Caco-2 (cell line): ENCODE measurements around the gene CFAP161. TPM values are rescaled to one million over a fixed set of nuclear protein-coding genes. Genes with fewer than 3 reads are reported as not detected.

Source experiments
- BruUV-seq: library from RNA; stranded (reverse); fragments of 400-500 nt; replicated peaks from 2 replicates; lab custom pipeline; 2021; lab: Mats Ljungman, UMichigan
- CTCF ChIA-PET: fragments of 300-600 bp; sonication (Branson Sonifier 250); formaldehyde crosslinking; loops from one replicate; lab custom pipeline; 2022; ENCODE audit warnings: antibody characterized with exemption; lab: Charles Lee
- POLR2A ChIA-PET: fragments of 300-600 bp; sonication (Branson Sonifier 250); formaldehyde crosslinking; loops from one replicate; lab custom pipeline; 2022; ENCODE audit warnings: antibody characterized with exemption; lab: Charles Lee
- DNase-seq, 2 experiments: peaks; one replicate each; pipeline versions ENCODE4 v3.0.0 to v3.0.0-alpha.2; 2020 to 2022
- H3K27me3 ChIP-seq: replicated peaks from 2 replicates; pipeline ENCODE4 v1.6.0; 2011; ENCODE audit warnings: low read length; ENCODE audit not compliant: control insufficient read depth, insufficient read depth
- H3K36me3 ChIP-seq: 2 replicates; pipeline ENCODE4 v1.5.1; 2011; ENCODE audit warnings: low read length; ENCODE audit not compliant: control insufficient read depth, insufficient read depth
- H3K4me1 ChIP-seq: fragments of 250-450 bp; sonication (Bioruptor Pico); 2 replicates; pipeline ENCODE4 v1.5.1; 2020; ENCODE audit warnings: mild to moderate bottlenecking
- H3K4me3 ChIP-seq: 2 replicates; pipeline ENCODE4 v1.5.1; 2011; ENCODE audit warnings: low read depth, mild to moderate bottlenecking, control low read depth, low read length
- H3K9me3 ChIP-seq: fragments of 250-450 bp; sonication (Bioruptor Pico); 2 replicates; pipeline ENCODE4 v1.5.1; 2020; ENCODE audit warnings: mild to moderate bottlenecking, moderate library complexity
- H3K27ac Mint-ChIP-seq: one replicate; pipeline ENCODE4 v1.8.0; 2022; ENCODE audit warnings: mixed read lengths; ENCODE audit not compliant: unreplicated experiment
- H3K27me3 Mint-ChIP-seq: one replicate; pipeline ENCODE4 v1.8.0; 2022; ENCODE audit warnings: mixed read lengths; ENCODE audit not compliant: insufficient read depth, unreplicated experiment
- H3K36me3 Mint-ChIP-seq: one replicate; pipeline ENCODE4 v1.8.0; 2022; ENCODE audit warnings: mild to moderate bottlenecking, mixed read lengths; ENCODE audit not compliant: insufficient read depth, unreplicated experiment
- H3K4me1 Mint-ChIP-seq: one replicate; pipeline ENCODE4 v1.8.0; 2022; ENCODE audit warnings: low read depth, mixed read lengths; ENCODE audit not compliant: unreplicated experiment
- H3K4me3 Mint-ChIP-seq: one replicate; pipeline ENCODE4 v1.8.0; 2022; ENCODE audit warnings: mild to moderate bottlenecking, moderate library complexity, mixed read lengths; ENCODE audit not compliant: unreplicated experiment
- H3K9me3 Mint-ChIP-seq: one replicate; pipeline ENCODE4 v1.8.0; 2022; ENCODE audit warnings: mixed read lengths; ENCODE audit not compliant: unreplicated experiment
- intact Hi-C: fragments of 100-400 bp; cut with micrococcal nuclease; formaldehyde crosslinking; loops from one replicate; pipeline ENCODE4 v1.10.0; 2022; ENCODE audit not compliant: unreplicated experiment
- total RNA-seq: library from RNA; stranded (reverse); gene quantifications from 2 replicates; pipeline ENCODE4 v1.2.3, GENCODE V29; 2022
- TF ChIP-seq, protein P1 (sequence below), 2 experiments: fragments of 200-600 bp in 1 of 2; IDR thresholded peaks; 1 replicate in 1 of 2; 2 replicates in 1 of 2; pipeline versions ENCODE4 v1.5.1 to v1.8.0; 2011 to 2022; ENCODE audit warnings: antibody characterized with exemption in 1 of 2, control low read depth in 1 of 2, inconsistent platforms in 1 of 2, low read depth in 1 of 2, low read length in 1 of 2, mild to moderate bottlenecking in 1 of 2, moderate library complexity in 1 of 2; ENCODE audit not compliant: insufficient read depth in 1 of 2, severe bottlenecking in 1 of 2, unreplicated experiment in 1 of 2

CFAP161 gene
- total RNA-seq, 1 experiment from 2014 or later: not detected

DNA sequence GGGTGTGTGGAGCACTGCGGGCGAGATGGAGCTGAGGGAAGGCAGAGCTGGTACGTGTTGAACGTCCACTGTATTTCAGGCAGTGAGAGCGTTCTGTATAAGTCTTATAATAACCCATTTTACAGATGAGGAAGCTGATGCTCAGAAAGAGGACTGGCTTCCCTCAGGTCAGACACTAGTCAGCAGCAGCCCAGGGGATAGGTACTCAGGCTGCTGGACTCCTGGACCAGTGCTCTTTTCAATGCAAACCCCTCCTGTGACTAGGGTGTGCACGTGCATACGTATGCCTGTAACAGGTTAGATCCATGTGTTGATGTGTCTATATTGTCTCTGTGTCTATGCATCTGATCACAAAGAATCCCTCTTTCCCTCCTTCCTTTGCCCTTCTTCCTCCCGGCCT is 54.3 kb downstream of the CFAP161 start:
- H3K27ac Mint-ChIP-seq: no peak overlapping the region
- BruUV-seq: no TSS peak
- no peaks in the 10 kb centered on the region for H3K4me1 Mint-ChIP-seq
- no peaks in the 10 kb centered on the region for H3K27me3 ChIP-seq
- no peaks in the 10 kb centered on the region for H3K4me1 ChIP-seq
- TF ChIP-seq, protein P1, sequence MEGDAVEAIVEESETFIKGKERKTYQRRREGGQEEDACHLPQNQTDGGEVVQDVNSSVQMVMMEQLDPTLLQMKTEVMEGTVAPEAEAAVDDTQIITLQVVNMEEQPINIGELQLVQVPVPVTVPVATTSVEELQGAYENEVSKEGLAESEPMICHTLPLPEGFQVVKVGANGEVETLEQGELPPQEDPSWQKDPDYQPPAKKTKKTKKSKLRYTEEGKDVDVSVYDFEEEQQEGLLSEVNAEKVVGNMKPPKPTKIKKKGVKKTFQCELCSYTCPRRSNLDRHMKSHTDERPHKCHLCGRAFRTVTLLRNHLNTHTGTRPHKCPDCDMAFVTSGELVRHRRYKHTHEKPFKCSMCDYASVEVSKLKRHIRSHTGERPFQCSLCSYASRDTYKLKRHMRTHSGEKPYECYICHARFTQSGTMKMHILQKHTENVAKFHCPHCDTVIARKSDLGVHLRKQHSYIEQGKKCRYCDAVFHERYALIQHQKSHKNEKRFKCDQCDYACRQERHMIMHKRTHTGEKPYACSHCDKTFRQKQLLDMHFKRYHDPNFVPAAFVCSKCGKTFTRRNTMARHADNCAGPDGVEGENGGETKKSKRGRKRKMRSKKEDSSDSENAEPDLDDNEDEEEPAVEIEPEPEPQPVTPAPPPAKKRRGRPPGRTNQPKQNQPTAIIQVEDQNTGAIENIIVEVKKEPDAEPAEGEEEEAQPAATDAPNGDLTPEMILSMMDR (IDR thresholded peaks at IDR 0.05; ENCODE audit: insufficient read depth in 1 of 2, low read depth in 1 of 2, low read length in 1 of 2, severe bottlenecking in 1 of 2, unreplicated experiment in 1 of 2): no peak
- no peaks in the 10 kb centered on the region for H3K9me3 Mint-ChIP-seq
- H3K36me3 Mint-ChIP-seq: no peaks in the 10 kb centered on the region
- ChIA-PET POLR2A (no interaction called here), CTCF (interaction anchor here (0.7 kb wide), 1 partner anchor 147 kb away, joined by 5 read pairs; no protein-coding TSS in a partner anchor)
- no peak overlapping the region for H3K4me3 Mint-ChIP-seq
- no peaks in the 10 kb centered on the region for H3K9me3 ChIP-seq
- no peak overlapping the region for H3K4me3 ChIP-seq
- intact Hi-C loops: no loop called here
- H3K27me3 Mint-ChIP-seq: peaks cover 23% of the 10 kb centered on the region
- DNase-seq: no peak
- H3K36me3 ChIP-seq: no peaks in the 10 kb centered on the region

DNA sequence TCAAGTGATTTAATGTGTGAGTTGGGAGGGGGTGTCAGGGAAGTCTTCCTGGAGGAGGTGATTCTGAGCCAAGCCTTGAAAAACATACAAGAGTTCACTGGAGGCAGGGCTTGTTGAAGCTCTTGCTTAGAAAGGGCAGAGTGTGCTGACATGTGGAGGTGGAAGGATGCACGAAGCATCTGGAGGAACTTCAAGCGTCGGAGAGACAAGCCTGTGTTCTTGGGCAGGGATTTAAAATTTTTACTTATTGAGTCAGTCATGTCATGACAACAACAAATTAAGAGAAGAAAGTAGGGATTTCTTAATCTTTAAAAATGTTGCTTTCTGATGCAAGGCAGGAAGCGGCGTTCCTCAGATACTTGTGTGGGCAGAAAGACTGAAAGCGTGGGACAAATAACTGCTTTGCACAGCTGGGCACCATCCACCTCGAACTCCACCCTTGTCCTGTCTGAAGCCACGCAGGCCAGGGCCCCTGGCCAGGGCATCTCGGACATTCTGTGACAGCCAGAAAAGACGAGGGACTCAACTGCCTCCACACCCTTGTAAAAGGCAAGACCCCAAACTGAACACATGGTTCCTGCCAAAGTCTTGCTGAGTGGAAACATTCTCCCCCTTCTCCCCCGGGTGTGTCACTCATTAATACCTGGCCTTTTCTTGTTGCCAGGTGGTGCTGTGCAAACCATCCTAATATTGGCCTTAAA is 55.7 kb downstream of the CFAP161 start:
- Mint-ChIP-seq H3K27ac (no peak overlapping the region), H3K27me3 (peaks cover 22% of the 10 kb centered on the region), H3K9me3 (no peaks in the 10 kb centered on the region), H3K36me3 (no peaks in the 10 kb centered on the region), H3K4me3 (no peak overlapping the region), H3K4me1 (no peaks in the 10 kb centered on the region)
- H3K9me3 ChIP-seq: no peaks in the 10 kb centered on the region
- H3K4me1 ChIP-seq: no peaks in the 10 kb centered on the region
- POLR2A ChIA-PET: no interaction called here
- no peak for DNase-seq
- CTCF ChIA-PET: interaction anchor here (0.7 kb wide), 1 partner anchor 19 kb away, joined by 3 read pairs; no protein-coding TSS in a partner anchor
- H3K4me3 ChIP-seq: no peak overlapping the region
- H3K36me3 ChIP-seq: no peaks in the 10 kb centered on the region
- no peaks in the 10 kb centered on the region for H3K27me3 ChIP-seq
- TF ChIP-seq, protein P1 (IDR thresholded peaks at IDR 0.05; ENCODE audit: insufficient read depth in 1 of 2, low read depth in 1 of 2, low read length in 1 of 2, severe bottlenecking in 1 of 2, unreplicated experiment in 1 of 2): no peak
- intact Hi-C loops: no loop called here
- no TSS peak for BruUV-seq

DNA sequence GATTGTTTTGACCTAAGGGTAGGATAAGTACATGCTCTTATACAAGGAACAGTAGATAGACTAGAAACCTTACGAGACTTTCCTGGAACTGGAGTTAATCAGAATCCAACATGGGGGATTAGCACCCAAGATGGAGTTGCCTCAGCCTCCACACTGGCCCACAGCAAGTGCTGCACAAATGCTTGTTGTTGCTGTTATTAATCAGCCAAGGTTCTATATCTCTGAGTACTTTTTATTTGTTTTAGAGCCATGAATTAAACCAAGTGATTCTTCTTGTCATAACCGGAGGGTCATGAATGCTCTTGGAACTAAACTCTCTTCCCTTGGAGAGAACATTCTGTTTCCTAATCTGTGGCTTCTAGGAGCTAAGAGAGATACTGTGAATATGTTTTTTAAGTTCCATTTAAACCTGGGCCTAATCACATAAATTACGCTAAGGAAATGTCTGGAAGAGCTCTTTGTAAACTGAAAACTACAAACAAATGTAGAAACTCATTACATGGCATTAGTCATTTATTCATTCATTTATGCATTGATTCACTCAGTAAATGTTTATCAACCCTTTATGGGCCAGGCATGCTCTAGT is 56.9 kb downstream of the CFAP161 start:
- Mint-ChIP-seq H3K4me3 (no peak overlapping the region), H3K36me3 (no peaks in the 10 kb centered on the region), H3K27me3 (peaks cover 19% of the 10 kb centered on the region), H3K27ac (no peak overlapping the region), H3K9me3 (no peaks in the 10 kb centered on the region), H3K4me1 (no peaks in the 10 kb centered on the region)
- BruUV-seq: no TSS peak
- no peaks in the 10 kb centered on the region for H3K36me3 ChIP-seq
- ChIA-PET CTCF (no interaction called here), POLR2A (no interaction called here)
- intact Hi-C loops: no loop called here
- H3K4me1 ChIP-seq: no peaks in the 10 kb centered on the region
- no peak overlapping the region for H3K4me3 ChIP-seq
- H3K9me3 ChIP-seq: no peaks in the 10 kb centered on the region
- TF ChIP-seq, protein P1 (IDR thresholded peaks at IDR 0.05; ENCODE audit: insufficient read depth in 1 of 2, low read depth in 1 of 2, low read length in 1 of 2, severe bottlenecking in 1 of 2, unreplicated experiment in 1 of 2): no peak
- no peaks in the 10 kb centered on the region for H3K27me3 ChIP-seq
- DNase-seq: no peak
